Caco-2 (cell line): Measurements from ENCODE around the gene LMBR1. TPM values are rescaled to one million over a fixed set of nuclear protein-coding genes. Genes with fewer than 3 reads are reported as not detected.
A peak's percentile ranks its signal among the peaks of the same experiment; 100 is the strongest.

Source experiments
- BruUV-seq: library from RNA; stranded (reverse); fragments of 400-500 nt; replicated peaks from 2 replicates; lab custom pipeline; 2021; lab: Mats Ljungman, UMichigan
- CTCF ChIA-PET: fragments of 300-600 bp; sonication (Branson Sonifier 250); formaldehyde crosslinking; loops from one replicate; lab custom pipeline; 2022; ENCODE audit warnings: antibody characterized with exemption; lab: Charles Lee
- POLR2A ChIA-PET: fragments of 300-600 bp; sonication (Branson Sonifier 250); formaldehyde crosslinking; loops from one replicate; lab custom pipeline; 2022; ENCODE audit warnings: antibody characterized with exemption; lab: Charles Lee
- DNase-seq, 2 experiments: peaks; one replicate each; pipeline versions ENCODE4 v3.0.0 to v3.0.0-alpha.2; 2020 to 2022
- H3K27me3 ChIP-seq: replicated peaks from 2 replicates; pipeline ENCODE4 v1.6.0; 2011; ENCODE audit warnings: low read length; ENCODE audit not compliant: control insufficient read depth, insufficient read depth
- H3K36me3 ChIP-seq: 2 replicates; pipeline ENCODE4 v1.5.1; 2011; ENCODE audit warnings: low read length; ENCODE audit not compliant: control insufficient read depth, insufficient read depth
- H3K4me1 ChIP-seq: fragments of 250-450 bp; sonication (Bioruptor Pico); 2 replicates; pipeline ENCODE4 v1.5.1; 2020; ENCODE audit warnings: mild to moderate bottlenecking
- H3K4me3 ChIP-seq: 2 replicates; pipeline ENCODE4 v1.5.1; 2011; ENCODE audit warnings: low read depth, mild to moderate bottlenecking, control low read depth, low read length
- H3K9me3 ChIP-seq: fragments of 250-450 bp; sonication (Bioruptor Pico); 2 replicates; pipeline ENCODE4 v1.5.1; 2020; ENCODE audit warnings: mild to moderate bottlenecking, moderate library complexity
- H3K27ac Mint-ChIP-seq: one replicate; pipeline ENCODE4 v1.8.0; 2022; ENCODE audit warnings: mixed read lengths; ENCODE audit not compliant: unreplicated experiment
- H3K27me3 Mint-ChIP-seq: one replicate; pipeline ENCODE4 v1.8.0; 2022; ENCODE audit warnings: mixed read lengths; ENCODE audit not compliant: insufficient read depth, unreplicated experiment
- H3K36me3 Mint-ChIP-seq: one replicate; pipeline ENCODE4 v1.8.0; 2022; ENCODE audit warnings: mild to moderate bottlenecking, mixed read lengths; ENCODE audit not compliant: insufficient read depth, unreplicated experiment
- H3K4me1 Mint-ChIP-seq: one replicate; pipeline ENCODE4 v1.8.0; 2022; ENCODE audit warnings: low read depth, mixed read lengths; ENCODE audit not compliant: unreplicated experiment
- H3K4me3 Mint-ChIP-seq: one replicate; pipeline ENCODE4 v1.8.0; 2022; ENCODE audit warnings: mild to moderate bottlenecking, moderate library complexity, mixed read lengths; ENCODE audit not compliant: unreplicated experiment
- H3K9me3 Mint-ChIP-seq: one replicate; pipeline ENCODE4 v1.8.0; 2022; ENCODE audit warnings: mixed read lengths; ENCODE audit not compliant: unreplicated experiment
- intact Hi-C: fragments of 100-400 bp; cut with micrococcal nuclease; formaldehyde crosslinking; loops from one replicate; pipeline ENCODE4 v1.10.0; 2022; ENCODE audit not compliant: unreplicated experiment
- total RNA-seq: library from RNA; stranded (reverse); gene quantifications from 2 replicates; pipeline ENCODE4 v1.2.3, GENCODE V29; 2022
- TF ChIP-seq, protein P1 (sequence below), 2 experiments: fragments of 200-600 bp in 1 of 2; IDR thresholded peaks; 1 replicate in 1 of 2; 2 replicates in 1 of 2; pipeline versions ENCODE4 v1.5.1 to v1.8.0; 2011 to 2022; ENCODE audit warnings: antibody characterized with exemption in 1 of 2, control low read depth in 1 of 2, inconsistent platforms in 1 of 2, low read depth in 1 of 2, low read length in 1 of 2, mild to moderate bottlenecking in 1 of 2, moderate library complexity in 1 of 2; ENCODE audit not compliant: insufficient read depth in 1 of 2, severe bottlenecking in 1 of 2, unreplicated experiment in 1 of 2

Gene LMBR1
- total RNA-seq, 1 experiment from 2014 or later: 77.9 TPM

- Histone ChIP-seq H3K4me3 (no peak overlapping the region), H3K27me3 (no peaks in the 10 kb centered on the region), H3K9me3 (peaks cover 10% of the 10 kb centered on the region; the same call in 1 of the 2 replicates), H3K4me1 (peaks cover 30% of the 10 kb centered on the region), H3K36me3 (no peaks in the 10 kb centered on the region)
- Mint-ChIP-seq H3K36me3 (peaks cover 79% of the 10 kb centered on the region), H3K27me3 (no peaks in the 10 kb centered on the region), H3K27ac (peak overlapping the region; percentile 35), H3K9me3 (no peaks in the 10 kb centered on the region), H3K4me1 (peaks cover 37% of the 10 kb centered on the region), H3K4me3 (peak overlapping the region; percentile 48)
- DNase-seq: no peak
- TF ChIP-seq, protein P1, sequence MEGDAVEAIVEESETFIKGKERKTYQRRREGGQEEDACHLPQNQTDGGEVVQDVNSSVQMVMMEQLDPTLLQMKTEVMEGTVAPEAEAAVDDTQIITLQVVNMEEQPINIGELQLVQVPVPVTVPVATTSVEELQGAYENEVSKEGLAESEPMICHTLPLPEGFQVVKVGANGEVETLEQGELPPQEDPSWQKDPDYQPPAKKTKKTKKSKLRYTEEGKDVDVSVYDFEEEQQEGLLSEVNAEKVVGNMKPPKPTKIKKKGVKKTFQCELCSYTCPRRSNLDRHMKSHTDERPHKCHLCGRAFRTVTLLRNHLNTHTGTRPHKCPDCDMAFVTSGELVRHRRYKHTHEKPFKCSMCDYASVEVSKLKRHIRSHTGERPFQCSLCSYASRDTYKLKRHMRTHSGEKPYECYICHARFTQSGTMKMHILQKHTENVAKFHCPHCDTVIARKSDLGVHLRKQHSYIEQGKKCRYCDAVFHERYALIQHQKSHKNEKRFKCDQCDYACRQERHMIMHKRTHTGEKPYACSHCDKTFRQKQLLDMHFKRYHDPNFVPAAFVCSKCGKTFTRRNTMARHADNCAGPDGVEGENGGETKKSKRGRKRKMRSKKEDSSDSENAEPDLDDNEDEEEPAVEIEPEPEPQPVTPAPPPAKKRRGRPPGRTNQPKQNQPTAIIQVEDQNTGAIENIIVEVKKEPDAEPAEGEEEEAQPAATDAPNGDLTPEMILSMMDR (IDR thresholded peaks at IDR 0.05; ENCODE audit: insufficient read depth in 1 of 2, low read depth in 1 of 2, low read length in 1 of 2, severe bottlenecking in 1 of 2, unreplicated experiment in 1 of 2): no peak
- intact Hi-C loops: loop anchor here (10.0 kb wide), 1 partner anchor 821 kb away; the partner anchor contains the start of gene SHH
- no TSS peak for BruUV-seq
- ChIA-PET POLR2A (no interaction called here), CTCF (interaction anchor here (1.0 kb wide), 1 partner anchor 25 kb away, joined by 3 read pairs; no protein-coding TSS in a partner anchor)
Observed at GRCh38 chr7:156635529-156636385, 257.2 kb downstream of the LMBR1 start.

GRCh38 chr7:156634117-156634516 lies 258.9 kb downstream of the LMBR1 start:
- Mint-ChIP-seq H3K4me1 (peaks cover 37% of the 10 kb centered on the region), H3K36me3 (peaks cover 79% of the 10 kb centered on the region)
- CTCF ChIA-PET: interaction anchor here (0.7 to 1.4 kb wide), 3 partner anchors 14 to 20 kb away, joined by 3 to 5 read pairs (median 4); no protein-coding TSS in a partner anchor

DNA sequence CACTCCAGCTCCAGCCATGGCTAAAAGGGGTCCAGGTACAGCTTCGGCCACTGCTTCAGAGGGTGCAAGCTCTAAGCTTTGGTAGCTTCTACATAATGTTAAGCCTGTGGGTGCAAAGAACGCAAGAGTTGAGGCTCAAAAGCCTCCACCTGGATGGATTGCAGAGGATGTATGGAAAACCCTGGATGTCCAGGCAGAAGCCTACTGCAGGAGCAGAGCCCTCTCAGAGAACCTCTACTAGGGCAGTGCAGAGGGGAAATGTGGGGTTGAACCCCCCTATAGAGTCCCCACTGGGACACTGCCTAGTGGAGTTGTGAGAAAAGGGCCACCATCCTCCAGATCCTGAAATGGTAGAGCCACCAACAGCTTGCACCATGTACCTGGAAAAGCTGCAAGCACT lies 263.1 kb downstream of the LMBR1 start:
- TF ChIP-seq, protein P1 (IDR thresholded peaks at IDR 0.05; ENCODE audit: insufficient read depth in 1 of 2, low read depth in 1 of 2, low read length in 1 of 2, severe bottlenecking in 1 of 2, unreplicated experiment in 1 of 2): no peak
- Histone ChIP-seq H3K9me3 (peaks cover 33% of the 10 kb centered on the region), H3K36me3 (no peaks in the 10 kb centered on the region), H3K27me3 (no peaks in the 10 kb centered on the region), H3K4me3 (no peak overlapping the region), H3K4me1 (peaks cover 25% of the 10 kb centered on the region)
- no peak overlapping the region for H3K27ac Mint-ChIP-seq
- no TSS peak for BruUV-seq
- no peak for DNase-seq
- H3K36me3 Mint-ChIP-seq: peaks cover 76% of the 10 kb centered on the region
- no peak overlapping the region for H3K4me3 Mint-ChIP-seq
- ChIA-PET CTCF (no interaction called here), POLR2A (interaction anchor here (0.6 kb wide), 1 partner anchor 15 kb away, joined by 8 read pairs; no protein-coding TSS in a partner anchor)
- peaks cover 13% of the 10 kb centered on the region for H3K4me1 Mint-ChIP-seq
- H3K9me3 Mint-ChIP-seq: peaks cover 15% of the 10 kb centered on the region
- intact Hi-C loops: loop anchor here (10.0 kb wide), 1 partner anchor 815 kb away; the partner anchor contains the start of gene SHH
- no peaks in the 10 kb centered on the region for H3K27me3 Mint-ChIP-seq

More at GRCh38 chr7:156634117-156634516, 258.9 kb downstream of the LMBR1 start:
- TF ChIP-seq, protein P1 (IDR thresholded peaks at IDR 0.05; ENCODE audit: insufficient read depth in 1 of 2, low read depth in 1 of 2, low read length in 1 of 2, severe bottlenecking in 1 of 2, unreplicated experiment in 1 of 2): no peak
- H3K4me3 Mint-ChIP-seq: peak overlapping the region; percentile 4
- Histone ChIP-seq H3K27me3 (no peaks in the 10 kb centered on the region), H3K4me3 (no peak overlapping the region), H3K36me3 (no peaks in the 10 kb centered on the region), H3K9me3 (peaks cover 27% of the 10 kb centered on the region), H3K4me1 (peaks cover 30% of the 10 kb centered on the region)
- peak overlapping the region; percentile 69 for H3K27ac Mint-ChIP-seq
- peaks cover 5% of the 10 kb centered on the region for H3K9me3 Mint-ChIP-seq
- no TSS peak for BruUV-seq
- intact Hi-C loops: loop anchor here (1.0 to 10.0 kb wide), 4 partner anchors 8 to 819 kb away; partner anchors contain the start of gene SHH
- POLR2A ChIA-PET: interaction anchor here (1.2 kb wide), 1 partner anchor 19 kb away, joined by 11 read pairs; no protein-coding TSS in a partner anchor
- H3K27me3 Mint-ChIP-seq: no peaks in the 10 kb centered on the region
- peak in 1 of 2 experiments; percentile 60 for DNase-seq
